TTC549 (cell line): ENCODE data around the gene RNF44.

ENCODE experiments used
- FAIRE-seq: peaks from 2 replicates; lab custom pipeline; 2012; peaks lifted over from hg19 to GRCh38; lab: Jason Lieb, UNC

Gene RNF44

GRCh38 chr5:176534640-176535039 is 2.6 kb downstream of the RNF44 start:
- FAIRE-seq = no peak

GRCh38 chr5:176533894-176534611 is 3.1 kb downstream of the RNF44 start:
- FAIRE-seq = no peak

GRCh38 chr5:176533390-176533789 is 3.8 kb downstream of the RNF44 start:
- no peak for FAIRE-seq

- FAIRE-seq = no peak
Observed at GRCh38 chr5:176532795-176533194, 4.4 kb downstream of the RNF44 start.

- FAIRE-seq = no peak
Observed at GRCh38 chr5:176531902-176532493, 5.2 kb downstream of the RNF44 start.

- FAIRE-seq = no peak
Observed at GRCh38 chr5:176530983-176531901, 6.0 kb downstream of the RNF44 start.

GRCh38 chr5:176530393-176530982 is 6.7 kb downstream of the RNF44 start:
- no peak for FAIRE-seq

GRCh38 chr5:176529741-176530141 is 7.5 kb downstream of the RNF44 start:
- FAIRE-seq = no peak

GRCh38 chr5:176529116-176529740 is 8.0 kb downstream of the RNF44 start:
- FAIRE-seq = no peak

GRCh38 chr5:176528761-176529115 is 8.5 kb downstream of the RNF44 start:
- no peak for FAIRE-seq

GRCh38 chr5:176528301-176528700 is 8.9 kb downstream of the RNF44 start:
- no peak for FAIRE-seq

GRCh38 chr5:176527246-176528222 is 9.7 kb downstream of the RNF44 start:
- no peak for FAIRE-seq

GRCh38 chr5:176526462-176526861 is 10.7 kb downstream of the RNF44 start:
- no peak for FAIRE-seq

GRCh38 chr5:176525677-176526076 is 11.5 kb downstream of the RNF44 start:
- no peak for FAIRE-seq

- no peak for FAIRE-seq
Observed at GRCh38 chr5:176524987-176525386, 12.2 kb downstream of the RNF44 start.

GRCh38 chr5:176524138-176524537 is 13.1 kb downstream of the RNF44 start:
- no peak for FAIRE-seq

- no peak for FAIRE-seq
Observed at GRCh38 chr5:176521699-176522263, 15.4 kb downstream of the RNF44 start.

- no peak for FAIRE-seq
Observed at GRCh38 chr5:176521286-176521685, 15.9 kb downstream of the RNF44 start.

- no peak for FAIRE-seq
Observed at GRCh38 chr5:176519810-176520720, 17.1 kb downstream of the RNF44 start.
